Epidermal melanocyte (primary cell): ENCODE measurements around the gene PRPF18.

ENCODE experiments used
- DNase-seq: peaks from one replicate; pipeline ENCODE4 v3.0.0; 2011; ENCODE audit warnings: low spot score; ENCODE audit not compliant: insufficient read length

PRPF18 gene

GRCh38 chr10:13668126-13668525 is 81.4 kb downstream of the PRPF18 start:
- no peak for DNase-seq

GRCh38 chr10:13669182-13669855 is 82.6 kb downstream of the PRPF18 start:
- DNase-seq, result no peak

- no peak for DNase-seq
Measured at GRCh38 chr10:13669901-13670300, 83.1 kb downstream of the PRPF18 start.

GRCh38 chr10:13670311-13670710 is 83.5 kb downstream of the PRPF18 start:
- no peak for DNase-seq

- DNase-seq, result no peak
Measured at GRCh38 chr10:13671904-13672303, 85.1 kb downstream of the PRPF18 start.

GRCh38 chr10:13672548-13672947 is 85.8 kb downstream of the PRPF18 start:
- DNase-seq, result no peak

GRCh38 chr10:13673156-13673555 is 86.4 kb downstream of the PRPF18 start:
- DNase-seq, result no peak

GRCh38 chr10:13674645-13675588 is 88.2 kb downstream of the PRPF18 start:
- DNase-seq, result no peak

GRCh38 chr10:13678101-13678843 is 91.5 kb downstream of the PRPF18 start:
- no peak for DNase-seq
